Left renal pelvis (tissue), 4 donors: ENCODE measurements around the gene SMPX. TPM values are rescaled to one million over a fixed set of nuclear protein-coding genes. Genes with fewer than 3 reads are reported as not detected.

Source experiments
- DNase-seq, 4 donors: peaks; one replicate each; pipeline ENCODE4 v3.0.0-alpha.2; 2013; ENCODE audit warnings: low read depth in 4 of 4, low spot score in 3 of 4
- polyA plus RNA-seq, 4 donors: library from polyadenylated mRNA; unstranded; fragments of 120-200 nt; gene quantifications; one replicate each; pipeline ENCODE4 v1.2.1, GENCODE V29; 2013; ENCODE audit not compliant: insufficient read length in 4 of 4

The SMPX gene
- polyA plus RNA-seq, 4 donors, result 0.27 to 0.32 TPM; not detected in 2

DNA sequence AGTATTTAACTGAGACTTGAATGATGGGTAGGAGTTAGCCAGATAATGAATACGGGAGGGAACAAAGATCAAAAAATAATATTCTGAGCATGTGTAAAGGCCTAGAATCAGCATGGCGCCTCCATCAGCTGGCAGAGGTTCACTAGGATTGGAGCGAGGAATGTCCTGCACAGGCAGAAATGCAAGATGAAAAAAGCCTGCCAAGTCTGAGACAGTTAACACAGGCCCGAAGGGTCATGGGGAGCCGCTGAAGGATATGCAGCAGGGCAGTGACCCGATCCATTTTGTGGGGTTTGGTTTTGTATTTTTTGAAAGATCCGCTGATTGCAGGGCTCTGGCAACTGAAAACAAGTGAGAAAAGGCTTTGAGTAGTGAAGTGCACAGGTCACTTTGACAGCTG, 40.1 kb downstream of the SMPX start:
- DNase-seq, result no peak

DNA sequence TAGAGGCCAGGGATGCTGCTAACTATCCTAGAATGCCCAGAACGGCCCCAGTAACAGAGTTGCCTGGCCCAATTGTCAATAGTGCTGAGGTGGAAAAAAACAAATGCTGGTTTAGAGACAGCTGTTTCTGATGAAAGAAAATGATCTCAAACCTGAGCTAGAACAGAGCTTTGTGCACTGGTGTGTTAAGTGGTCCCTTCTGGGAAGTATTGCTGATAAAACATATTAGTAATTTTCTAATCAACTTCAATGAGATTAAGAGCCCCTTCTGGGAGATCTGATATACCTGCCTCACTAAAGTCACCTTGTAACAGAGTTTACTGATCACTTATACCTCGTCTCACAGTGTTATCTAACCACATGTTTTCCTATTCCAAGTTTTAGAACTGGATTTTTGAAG, 42.1 kb downstream of the SMPX start:
- DNase-seq, result no peak

DNA sequence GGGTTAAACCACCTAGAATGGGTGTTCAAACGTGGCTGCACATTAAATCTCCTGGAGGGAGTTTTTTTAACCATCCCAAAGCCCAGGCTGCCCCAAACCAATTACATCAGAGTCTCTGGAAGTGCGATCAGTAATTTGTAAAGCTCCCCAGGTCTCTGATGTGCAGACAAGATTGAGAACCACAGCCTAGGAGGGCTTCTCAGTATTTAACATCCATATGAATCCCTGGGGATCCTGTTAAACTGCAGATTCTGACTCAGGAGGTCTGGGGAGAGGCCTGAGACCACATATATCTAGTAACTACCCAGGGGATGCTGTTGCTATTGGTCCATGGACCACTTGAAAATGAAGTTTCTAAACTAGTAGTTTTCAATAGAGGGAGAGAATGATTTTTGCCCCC, 42.6 kb downstream of the SMPX start:
- DNase-seq, result no peak

DNA sequence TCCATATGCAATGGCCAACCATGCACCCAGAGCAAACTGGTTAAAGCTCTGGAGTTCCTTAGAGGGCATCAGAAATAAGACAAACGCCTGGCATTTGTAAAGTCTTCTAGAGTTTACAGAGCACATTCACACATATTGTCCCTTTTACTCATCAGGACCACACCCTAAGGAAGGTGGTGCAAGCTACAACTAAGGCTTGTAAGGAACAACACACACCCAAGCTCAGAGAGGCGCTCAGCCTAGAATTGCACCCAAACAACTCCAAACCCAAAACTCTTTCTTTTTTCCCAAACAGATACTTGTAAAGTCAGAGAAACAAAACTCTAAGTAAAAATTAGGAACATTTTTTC, 46.1 kb downstream of the SMPX start:
- DNase-seq, result no peak

DNA sequence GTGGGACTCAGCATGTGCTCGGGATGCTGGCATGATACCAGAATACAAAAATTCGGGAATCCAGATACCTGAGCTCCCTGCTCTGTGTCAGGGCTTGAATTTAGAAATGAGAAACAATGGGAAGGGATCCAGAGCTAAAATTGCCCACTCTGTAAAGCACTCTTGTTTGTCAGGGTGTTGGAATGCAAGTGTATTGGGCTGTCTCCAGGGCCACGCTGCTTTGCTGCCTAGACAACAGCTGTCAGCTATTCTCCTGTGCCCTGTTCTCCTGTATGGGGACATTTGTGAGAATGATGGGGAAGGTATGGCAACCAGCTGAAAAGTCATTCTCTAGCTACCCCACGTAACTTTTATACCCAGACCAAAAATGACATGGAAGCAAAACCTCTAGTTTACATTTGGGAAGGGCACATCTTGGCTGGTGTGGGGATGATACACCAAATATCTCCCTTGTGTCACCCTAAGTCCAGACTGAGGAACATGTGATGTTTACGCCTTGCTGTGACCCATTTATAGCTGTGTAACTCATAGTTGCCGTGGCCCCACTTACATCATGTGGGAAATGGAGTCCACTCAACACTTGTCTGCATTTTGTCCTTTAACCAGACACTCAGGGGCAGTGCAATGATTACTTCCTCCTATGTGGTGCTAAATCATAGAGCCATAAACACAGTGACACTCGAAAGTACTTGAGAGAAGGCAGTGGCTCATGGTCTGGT, 46.6 kb downstream of the SMPX start:
- no peak for DNase-seq

DNA sequence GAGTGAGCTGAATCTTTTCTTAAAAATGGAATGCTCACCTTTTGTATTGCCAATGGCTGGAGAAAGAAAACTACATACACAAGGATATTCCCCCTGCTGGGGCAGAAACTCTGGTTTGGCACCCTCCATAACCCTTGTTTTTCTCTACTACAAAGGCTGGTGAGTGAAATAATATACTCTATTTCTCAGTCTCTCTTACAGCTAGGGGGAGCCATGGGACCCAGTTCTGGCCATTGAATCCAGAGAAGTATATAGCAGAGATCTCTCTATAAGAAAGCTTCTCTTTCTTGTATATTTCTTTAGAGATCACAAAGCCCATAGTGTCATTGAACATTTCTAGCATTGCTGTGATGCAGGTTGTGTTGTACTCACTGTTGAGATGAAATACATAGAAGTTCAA, 49.8 kb downstream of the SMPX start:
- no peak for DNase-seq

DNA sequence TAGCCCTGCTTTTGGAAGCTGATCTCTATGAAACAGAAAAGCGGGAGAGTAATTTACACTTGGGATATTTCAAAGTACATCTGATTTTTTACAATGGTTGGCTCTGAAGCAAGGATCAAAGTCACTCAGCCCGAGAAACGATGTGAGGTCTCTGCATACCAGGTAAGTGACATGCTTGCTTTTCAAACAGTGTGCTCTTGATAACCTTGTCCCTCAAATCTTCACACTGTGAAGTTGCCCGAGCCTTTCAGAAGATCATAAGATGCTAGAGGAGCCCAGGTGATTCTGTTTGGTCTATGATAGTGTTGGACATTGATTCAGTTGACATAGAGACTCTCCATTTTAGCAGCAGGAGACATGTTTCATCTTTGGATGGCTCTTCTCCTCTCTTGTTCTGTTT, 52.7 kb downstream of the SMPX start:
- no peak for DNase-seq

DNA sequence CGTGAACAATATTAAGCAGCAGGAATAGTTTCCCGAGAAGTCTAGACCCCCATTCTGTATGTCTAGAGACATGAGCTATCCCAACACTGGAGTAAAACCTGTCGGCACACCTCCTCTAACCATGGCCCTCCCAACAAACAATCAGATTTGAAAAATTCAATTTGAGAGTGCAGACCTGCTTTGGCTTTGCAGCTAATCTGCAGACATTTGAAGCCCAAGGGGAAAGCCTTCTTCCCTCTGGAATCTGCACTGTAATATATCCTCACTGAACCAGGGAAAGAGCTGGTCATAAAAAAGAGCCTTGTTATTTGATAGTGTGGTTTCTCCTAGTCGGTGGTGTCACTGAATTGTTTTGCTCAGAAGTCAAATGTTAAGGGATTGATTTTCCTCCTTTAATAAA, 55.2 kb downstream of the SMPX start:
- DNase-seq, result no peak

DNA sequence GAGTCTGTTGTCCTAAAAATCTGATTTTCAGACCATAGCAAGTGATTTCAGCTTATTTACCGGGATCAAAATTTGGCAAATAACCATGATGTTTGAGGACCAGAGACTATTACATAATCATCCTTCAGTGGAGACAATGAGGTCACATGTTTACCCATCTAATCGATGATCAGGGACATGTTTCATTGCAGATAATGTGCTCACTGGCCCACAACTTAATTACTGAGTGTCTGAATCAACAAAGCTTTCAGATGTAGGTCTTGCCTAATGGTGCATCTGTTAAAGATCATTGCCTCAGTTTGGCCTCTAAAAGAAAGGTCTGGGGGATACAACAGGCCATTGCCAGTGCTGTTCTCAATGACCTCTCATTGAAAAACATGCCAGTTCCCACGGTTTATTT, 56.9 kb downstream of the SMPX start:
- no peak for DNase-seq

DNA sequence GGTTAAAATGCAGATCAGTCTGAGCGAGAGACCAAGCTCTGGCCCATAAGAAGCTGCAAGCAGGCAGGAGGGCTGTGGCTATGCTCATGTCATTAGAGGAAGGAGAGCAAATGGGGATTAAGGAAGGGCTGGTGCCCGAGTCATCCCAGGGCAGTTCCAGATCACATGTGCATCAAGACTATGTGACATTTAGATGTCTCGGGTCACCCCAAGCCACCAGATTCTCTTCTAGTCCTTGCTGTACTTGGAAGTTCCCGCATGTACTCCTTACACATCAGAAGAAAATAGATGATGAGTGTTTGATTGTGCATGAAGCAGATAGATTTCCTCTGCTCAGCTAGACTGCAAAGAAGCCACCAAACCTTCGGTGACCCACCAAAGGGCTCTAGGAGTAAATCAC, 57.6 kb downstream of the SMPX start:
- no peak for DNase-seq

DNA sequence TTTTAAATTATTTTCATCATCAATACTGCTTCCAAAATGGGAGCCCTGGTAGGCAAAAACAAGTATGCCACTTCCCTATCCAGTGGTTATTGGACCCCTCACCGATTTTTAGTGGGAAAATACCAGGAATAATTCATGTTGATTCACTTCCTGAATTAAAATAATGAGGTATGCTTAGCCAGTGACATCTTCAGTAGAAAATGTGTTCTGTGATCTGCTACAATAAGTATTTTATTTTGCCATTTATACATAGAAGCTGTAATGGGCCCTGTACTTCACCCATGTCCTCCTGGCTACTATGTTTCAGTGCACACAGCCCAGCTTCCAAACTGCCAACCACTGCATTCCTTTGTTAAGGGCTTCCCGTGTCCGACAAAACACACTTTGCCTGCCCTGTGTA, 58.8 kb downstream of the SMPX start:
- DNase-seq, result no peak

DNA sequence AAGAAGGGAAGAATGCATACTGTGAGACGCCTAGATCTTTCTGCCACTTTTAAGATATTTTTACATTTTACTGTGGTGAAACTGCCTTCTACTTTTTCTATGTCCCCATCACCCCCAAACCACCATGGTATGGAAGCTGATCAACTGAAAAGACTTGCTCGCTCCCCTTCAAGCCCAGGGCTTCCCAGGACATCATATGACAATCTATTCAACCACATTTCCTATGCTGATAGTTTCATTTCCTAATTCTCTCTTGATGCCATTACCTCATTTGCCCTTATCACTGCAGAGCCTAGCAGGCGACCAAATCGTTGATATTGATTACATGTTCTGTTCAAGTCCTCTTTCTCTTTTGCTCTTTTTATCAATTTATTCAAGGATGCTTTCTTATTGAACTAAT, 59.6 kb downstream of the SMPX start:
- DNase-seq, result no peak

DNA sequence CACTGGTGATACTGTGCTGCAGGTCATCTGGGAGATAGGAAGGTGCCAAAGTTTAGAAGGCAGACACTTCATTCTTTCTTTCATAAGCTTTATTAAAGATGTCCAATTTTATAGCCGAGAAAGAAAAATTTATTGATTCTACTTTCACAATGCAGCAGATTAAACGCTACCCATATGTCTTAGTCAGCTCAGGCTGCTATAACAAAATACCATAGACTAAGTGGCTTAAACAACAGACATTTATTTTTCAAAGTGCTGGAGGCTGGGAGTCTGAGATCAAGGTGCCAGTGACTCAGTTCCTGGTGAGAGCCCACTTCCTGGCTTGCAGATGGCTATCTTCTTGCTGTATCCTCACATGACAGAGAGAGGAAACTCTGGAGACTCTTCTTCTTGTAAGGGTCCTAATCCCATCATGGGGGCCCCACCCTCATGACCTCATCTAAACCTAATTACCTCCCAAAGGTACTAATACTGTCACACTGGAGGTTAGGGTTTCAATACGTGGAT, 66.4 kb downstream of the SMPX start:
- no peak for DNase-seq

DNA sequence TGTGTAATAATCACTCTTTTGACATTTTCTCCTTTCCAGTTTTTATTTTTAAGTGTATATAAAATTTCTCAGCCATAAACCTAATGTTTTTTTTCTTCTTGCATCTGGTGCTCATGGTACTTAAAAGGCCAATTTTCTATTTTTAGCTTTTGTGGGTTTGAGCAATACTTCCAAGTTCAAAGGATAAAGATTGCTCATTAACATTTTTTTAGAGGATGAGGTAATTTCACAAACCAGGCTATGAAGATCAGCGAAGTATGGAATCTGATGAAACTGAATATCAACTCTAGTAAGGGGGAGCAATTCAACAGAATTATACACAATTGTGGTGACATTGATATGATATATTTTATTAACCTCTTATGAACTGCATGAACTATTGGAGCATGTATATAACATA, 74.0 kb downstream of the SMPX start:
- no peak for DNase-seq

DNA sequence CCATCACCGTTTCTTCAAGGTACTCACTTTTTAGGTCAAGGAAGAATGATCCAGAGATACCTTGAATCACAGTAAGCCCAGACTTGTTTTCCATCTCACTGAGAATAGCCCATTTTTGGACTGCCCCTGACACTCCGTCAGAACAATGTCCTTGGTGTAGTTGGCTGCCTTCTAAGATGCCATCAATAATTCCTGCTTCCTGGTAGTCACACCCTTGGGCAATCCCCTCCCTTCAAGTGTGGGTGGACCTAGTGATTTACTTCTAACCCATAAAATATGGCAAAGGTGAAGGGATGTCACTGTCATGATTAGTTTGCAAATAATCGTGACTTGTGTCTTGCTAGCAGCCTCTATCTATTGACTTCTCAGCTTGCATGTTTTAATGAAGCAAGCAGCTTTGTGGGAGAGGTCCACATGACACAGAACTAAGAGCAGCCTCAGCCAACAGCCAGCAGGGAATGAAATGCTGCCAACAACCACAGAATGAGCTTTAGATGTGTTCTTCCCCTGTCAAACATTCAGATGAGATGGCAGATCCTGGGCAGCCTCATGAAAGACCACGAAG, 79.8 kb downstream of the SMPX start:
- no peak for DNase-seq

DNA sequence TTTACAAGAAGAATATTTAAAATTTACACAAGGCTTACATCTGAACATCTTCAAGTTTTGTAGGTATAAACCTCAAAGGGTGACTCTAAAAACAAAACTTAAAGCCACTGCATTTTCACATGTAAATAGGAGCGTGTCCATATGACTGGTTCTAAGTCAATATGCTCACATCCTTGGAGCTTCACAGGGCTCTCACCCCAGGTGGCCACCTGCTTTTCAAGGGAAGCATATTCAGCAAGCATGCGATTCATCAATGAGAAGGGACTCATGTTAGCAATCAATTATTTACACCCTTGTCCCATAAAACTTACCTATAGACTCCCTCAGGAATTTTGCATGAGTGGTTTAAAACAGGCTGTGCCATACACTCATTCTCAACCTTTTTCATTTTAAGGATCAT, 82.0 kb downstream of the SMPX start:
- DNase-seq, result no peak

DNA sequence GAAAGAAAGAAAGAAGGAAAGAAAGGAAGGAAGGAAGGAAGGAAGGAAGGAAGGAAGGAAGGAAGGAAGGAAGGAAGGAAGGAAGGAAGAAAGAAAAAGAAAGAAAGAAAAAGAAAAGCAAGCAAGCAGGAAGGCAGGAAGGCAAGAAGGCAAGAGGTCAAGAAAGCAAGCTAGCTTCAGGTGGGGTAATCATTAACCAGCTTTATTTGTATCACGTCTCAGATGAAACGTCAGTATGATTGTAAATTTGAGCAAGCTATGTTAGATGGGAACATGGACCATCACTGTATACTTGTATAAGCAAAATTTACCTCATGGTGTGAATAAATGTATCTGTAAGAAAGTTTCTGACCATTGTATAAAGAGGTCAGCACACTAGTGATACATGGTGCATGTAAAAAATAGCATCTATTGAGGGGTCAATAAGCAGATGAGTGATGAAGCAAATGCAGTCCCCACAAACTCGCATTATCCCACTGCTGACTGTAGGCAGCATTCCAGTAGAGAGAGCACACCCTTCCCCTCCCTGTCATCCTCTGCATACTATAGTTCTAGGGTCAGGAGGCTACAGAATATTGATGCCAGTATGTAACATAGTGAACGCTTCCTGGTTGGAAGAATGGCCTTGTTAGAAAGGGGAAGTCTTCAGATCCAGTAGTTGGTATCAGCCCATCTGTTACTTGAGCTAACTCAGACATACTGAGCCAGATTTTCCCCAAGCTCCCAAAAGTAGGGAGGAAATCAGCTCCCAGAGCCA, 83.3 kb downstream of the SMPX start:
- no peak for DNase-seq

DNA sequence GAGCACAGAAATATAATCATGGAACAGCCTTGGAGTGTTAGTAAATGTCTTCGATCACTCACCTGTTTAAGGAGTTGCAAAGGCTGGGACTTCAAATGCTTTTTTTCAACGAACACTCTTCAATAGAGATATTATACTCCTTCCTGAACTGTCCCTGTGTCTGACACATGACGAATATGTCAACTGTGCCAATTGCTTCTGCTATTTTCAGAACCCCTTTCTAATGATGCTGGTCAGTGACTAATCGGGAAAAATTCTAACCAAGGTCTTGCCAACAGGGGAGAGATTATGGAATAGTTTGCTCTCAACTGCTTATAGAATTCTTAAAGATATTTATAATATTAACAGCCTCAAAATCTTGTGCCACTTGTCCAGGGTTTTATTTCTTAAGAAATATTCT, 91.2 kb downstream of the SMPX start:
- DNase-seq, result no peak

DNA sequence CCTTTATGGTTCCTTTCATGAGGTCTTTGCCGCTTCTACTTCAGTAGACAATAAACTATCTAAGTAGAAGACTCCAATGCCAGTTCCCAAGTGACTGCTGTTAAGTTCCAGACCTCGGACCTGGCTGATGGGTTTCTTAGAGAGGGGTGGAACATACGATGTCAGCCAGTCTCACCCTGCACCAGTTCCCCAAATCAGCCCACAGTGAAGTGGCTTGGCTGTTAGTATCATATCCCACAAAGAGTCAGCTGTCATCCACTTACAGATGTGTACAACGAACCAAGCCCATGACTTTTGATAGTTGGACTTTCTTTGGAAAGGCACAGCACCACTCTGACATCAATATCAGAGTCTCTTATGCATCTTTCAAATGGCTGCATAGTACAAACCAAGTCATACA, 91.7 kb downstream of the SMPX start:
- no peak for DNase-seq

DNA sequence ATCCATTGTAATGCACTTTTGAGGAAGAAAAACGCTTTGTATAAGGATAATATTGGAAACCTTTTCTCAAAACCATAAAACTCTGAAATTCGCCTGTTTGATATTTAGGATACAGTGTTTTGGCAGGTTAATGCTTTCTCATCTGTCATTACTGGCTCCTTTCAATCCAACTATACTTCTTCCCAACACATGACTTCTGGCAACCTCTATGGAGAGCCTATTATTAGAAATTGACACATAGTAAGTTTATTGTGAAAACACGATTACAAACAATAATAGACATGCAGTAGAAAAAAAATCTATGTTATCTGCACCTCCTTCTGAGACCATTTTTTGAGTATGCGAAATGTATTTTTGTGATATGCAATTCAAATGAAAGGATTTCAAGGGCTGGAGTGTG, 95.2 kb downstream of the SMPX start:
- DNase-seq, result no peak

DNA sequence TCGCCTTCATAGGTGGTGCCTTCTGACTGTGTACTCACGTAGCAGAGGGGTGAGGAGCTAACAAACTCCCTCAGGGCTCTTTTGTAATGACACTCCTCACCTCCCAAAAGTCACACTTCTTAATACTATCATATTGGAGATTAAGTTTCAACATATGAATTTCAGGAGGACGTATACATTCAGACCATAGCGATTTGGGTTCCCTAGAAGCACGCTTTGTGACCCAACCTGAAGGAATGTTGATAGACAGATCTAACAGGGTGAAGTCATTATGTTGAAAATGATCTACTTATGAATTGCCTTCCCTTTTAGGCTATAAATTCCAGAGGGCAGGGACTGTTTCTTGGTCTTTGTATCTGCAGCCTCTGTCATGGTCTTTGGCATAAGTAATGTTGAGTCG, 96.6 kb downstream of the SMPX start:
- DNase-seq, result no peak

DNA sequence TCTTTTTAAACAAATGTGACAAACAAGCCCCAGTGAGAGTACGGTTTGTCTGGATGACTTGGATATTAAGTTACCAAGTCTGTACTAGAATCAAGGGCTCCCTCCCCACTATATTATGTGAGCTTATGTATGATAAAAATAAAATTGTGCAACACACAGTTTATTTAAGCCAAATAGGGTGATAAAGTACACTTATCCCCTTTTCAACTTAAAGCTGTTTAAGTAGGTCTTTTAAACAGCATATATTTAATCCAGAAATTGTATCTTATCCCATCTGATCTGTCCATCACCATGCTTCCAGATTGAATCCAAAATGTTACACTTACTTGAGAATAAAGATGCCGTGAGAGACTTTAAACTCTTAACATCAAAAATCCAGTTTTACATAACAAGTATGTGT, 97.8 kb downstream of the SMPX start:
- no peak for DNase-seq
